HG03469 (cell line): ENCODE results near the gene ZACN.
"Not testable (repeated sequence)": the region's sequence is repeated elsewhere in the genome, so short reads cannot be mapped to it uniquely, and the experiment has no call there.

Experiments used
- ATAC-seq: cut with Tn5 transposase; IDR thresholded peaks from one replicate; pipeline ENCODE4 v1.9.1; 2021; ENCODE audit warnings: mild to moderate bottlenecking, moderate library complexity, moderate number of reproducible peaks; ENCODE audit not compliant: unreplicated experiment

Gene ZACN

GRCh38 chr17:76078860-76079534, at the start of gene ZACN:
Gene ZACN, plus strand, starts transcription at chr17:76079182. Its CDS starts 83 bp downstream, at chr17:76079265.
- no peak for ATAC-seq

- no peak for ATAC-seq
Measured at GRCh38 chr17:76032073-76032779, 46.8 kb upstream of the ZACN start.

- ATAC-seq, result no peak
Measured at GRCh38 chr17:76032780-76033108, 46.2 kb upstream of the ZACN start.

GRCh38 chr17:76033139-76033538, 45.8 kb upstream of the ZACN start:
- ATAC-seq, result no peak

- no peak for ATAC-seq
Measured at GRCh38 chr17:76034428-76035350, 44.3 kb upstream of the ZACN start.

- no peak for ATAC-seq
Measured at GRCh38 chr17:76036497-76037261, 42.3 kb upstream of the ZACN start.

GRCh38 chr17:76038050-76038449, 40.9 kb upstream of the ZACN start:
- ATAC-seq, result no peak

GRCh38 chr17:76039121-76039520, 39.9 kb upstream of the ZACN start:
- no peak for ATAC-seq

- ATAC-seq, result no peak
Measured at GRCh38 chr17:76040376-76040775, 38.6 kb upstream of the ZACN start.

- not testable (repeated sequence) for ATAC-seq
Measured at GRCh38 chr17:76042868-76043267, 36.1 kb upstream of the ZACN start.

- not testable (repeated sequence) for ATAC-seq
Measured at GRCh38 chr17:76044475-76045007, 34.4 kb upstream of the ZACN start.

- no peak for ATAC-seq
Measured at GRCh38 chr17:76046064-76046463, 32.9 kb upstream of the ZACN start.

GRCh38 chr17:76048025-76048605, 30.9 kb upstream of the ZACN start:
- no peak for ATAC-seq

- no peak for ATAC-seq
Measured at GRCh38 chr17:76048711-76049110, 30.3 kb upstream of the ZACN start.

GRCh38 chr17:76049239-76049638, 29.7 kb upstream of the ZACN start:
- no peak for ATAC-seq

- ATAC-seq, result no peak
Measured at GRCh38 chr17:76049836-76050537, 29.0 kb upstream of the ZACN start.

- no peak for ATAC-seq
Measured at GRCh38 chr17:76050538-76051467, 28.2 kb upstream of the ZACN start.

- no peak for ATAC-seq
Measured at GRCh38 chr17:76051561-76051960, 27.4 kb upstream of the ZACN start.
